CD4-positive, CD25-positive, alpha-beta regulatory T cell (primary cell): ENCODE measurements around the gene ADD2. TPM values are rescaled to one million over a fixed set of nuclear protein-coding genes. Genes with fewer than 3 reads are reported as not detected.
"Not testable (repeated sequence)": the region's sequence is repeated elsewhere in the genome, so short reads cannot be mapped to it uniquely, and the experiment has no call there.

Experiments used
- ATAC-seq, 2 donors: fragments of 150-1000 bp; cut with Tn5 transposase; one replicate each; pipeline ENCODE4 v1.10.0; 2021; ENCODE audit warnings: low read depth in 2 of 2, moderate number of reproducible peaks in 2 of 2, moderate library complexity in 1 of 2
- DNase-seq, 3 donors: peaks; one replicate each; pipeline versions ENCODE4 v3.0.0 to v3.0.0-alpha.2; 2012 to 2022; ENCODE audit warnings: mixed read lengths in 1 of 3
- H3K27ac ChIP-seq: one replicate; pipeline ENCODE4 v1.7.0; 2013; ENCODE audit warnings: mild to moderate bottlenecking, low read length; ENCODE audit not compliant: insufficient read depth, poor library complexity, severe bottlenecking
- H3K27me3 ChIP-seq: one replicate; pipeline ENCODE4 v1.7.0; 2013; ENCODE audit warnings: low read length; ENCODE audit not compliant: control insufficient read depth, insufficient read depth
- H3K36me3 ChIP-seq: one replicate; pipeline ENCODE4 v1.7.0; 2013; ENCODE audit warnings: mild to moderate bottlenecking, low read length, moderate library complexity; ENCODE audit not compliant: control insufficient read depth, insufficient read depth
- H3K4me1 ChIP-seq: 2 replicates; pipeline ENCODE4 v1.7.0; 2013; ENCODE audit warnings: mild to moderate bottlenecking, low read length; ENCODE audit not compliant: insufficient read depth, control insufficient read depth, poor library complexity, severe bottlenecking
- H3K4me3 ChIP-seq: one replicate; pipeline ENCODE4 v1.7.0; 2013; ENCODE audit warnings: low read depth, mild to moderate bottlenecking, low read length, moderate library complexity
- H3K9me3 ChIP-seq, 2 experiments: 1 replicate in 1 of 2; 2 replicates in 1 of 2; pipeline ENCODE4 v1.7.0; 2013; ENCODE audit warnings: low read length in 2 of 2, mild to moderate bottlenecking in 1 of 2, moderate library complexity in 1 of 2; ENCODE audit not compliant: control insufficient read depth in 2 of 2
- H3K27ac Mint-ChIP-seq, 3 donors: one replicate each; pipeline ENCODE4 v1.8.0; 2020 to 2022; ENCODE audit warnings: mild to moderate bottlenecking in 3 of 3, mixed read lengths in 3 of 3, moderate library complexity in 2 of 3
- H3K27me3 Mint-ChIP-seq: one replicate; pipeline ENCODE4 v1.8.0; 2022; ENCODE audit warnings: mild to moderate bottlenecking, mixed read lengths
- H3K36me3 Mint-ChIP-seq: one replicate; pipeline ENCODE4 v1.8.0; 2020; ENCODE audit warnings: mixed read lengths
- H3K4me1 Mint-ChIP-seq, 4 donors: one replicate each; pipeline ENCODE4 v1.8.0; 2020 to 2022; ENCODE audit warnings: mixed read lengths in 4 of 4, mild to moderate bottlenecking in 1 of 4
- H3K4me3 Mint-ChIP-seq, 4 donors: one replicate each; pipeline ENCODE4 v1.8.0; 2020 to 2022; ENCODE audit warnings: mild to moderate bottlenecking in 4 of 4, mixed read lengths in 4 of 4, moderate library complexity in 3 of 4
- H3K9me3 Mint-ChIP-seq, 7 donors: one replicate each; pipeline ENCODE4 v1.8.0; 2020 to 2022; ENCODE audit warnings: mixed read lengths in 7 of 7, mild to moderate bottlenecking in 3 of 7, moderate library complexity in 2 of 7
- polyA plus RNA-seq, 4 donors: library from polyadenylated mRNA; unstranded; fragments of 300-500 nt; fragmentation: Illumina TruSeq; gene quantifications; one replicate each; pipeline ENCODE4 v1.2.3, GENCODE V29; 2021
- total RNA-seq: library from RNA; stranded (reverse); gene quantifications from one replicate; pipeline ENCODE4 v1.2.3, GENCODE V29; 2022

The ADD2 gene
- total and polyA plus RNA-seq, 5 donors from 2014 or later = 0.02 to 0.67 TPM; not detected in 3

GRCh38 chr2:70627211-70627898 is 140.6 kb downstream of the ADD2 start:
- H3K36me3 ChIP-seq = no peaks in the 10 kb centered on the region
- H3K27me3 Mint-ChIP-seq = peaks cover 32% of the 10 kb centered on the region

GRCh38 chr2:70626254-70626990 is 141.6 kb downstream of the ADD2 start:
- ATAC-seq = no peak
- H3K27ac ChIP-seq = no peak overlapping the region
- Mint-ChIP-seq H3K4me1 (no peaks in the 10 kb centered on the region), H3K36me3 (no peaks in the 10 kb centered on the region), H3K27ac (no peak overlapping the region), H3K4me3 (no peak overlapping the region), H3K27me3 (peaks cover 30% of the 10 kb centered on the region), H3K9me3 (peaks cover 0 to 2% (median 0%) of the 10 kb centered on the region in 7 donors)
- H3K27me3 ChIP-seq = peaks cover 12% of the 10 kb centered on the region
- no peak overlapping the region for H3K4me3 ChIP-seq
- H3K36me3 ChIP-seq = no peaks in the 10 kb centered on the region
- H3K9me3 ChIP-seq = peaks cover 0 to 3% of the 10 kb centered on the region in 2 experiments
- no peak for DNase-seq
- no peaks in the 10 kb centered on the region for H3K4me1 ChIP-seq

More at GRCh38 chr2:70627211-70627898, 140.6 kb downstream of the ADD2 start:
- H3K27ac ChIP-seq = no peak overlapping the region
- Mint-ChIP-seq H3K9me3 (peaks cover 0 to 3% (median 0%) of the 10 kb centered on the region in 7 donors), H3K36me3 (no peaks in the 10 kb centered on the region), H3K4me3 (no peak overlapping the region), H3K27ac (no peak overlapping the region), H3K4me1 (no peaks in the 10 kb centered on the region)
- no peak for ATAC-seq
- H3K4me1 ChIP-seq = no peaks in the 10 kb centered on the region
- H3K9me3 ChIP-seq = peaks cover 0 to 3% of the 10 kb centered on the region in 2 experiments
- peaks cover 12% of the 10 kb centered on the region for H3K27me3 ChIP-seq
- H3K4me3 ChIP-seq = no peak overlapping the region
- no peak for DNase-seq

- peaks cover 17% of the 10 kb centered on the region for H3K27me3 Mint-ChIP-seq
- H3K4me3 Mint-ChIP-seq, H3K27me3 ChIP-seq, H3K9me3 Mint-ChIP-seq, H3K27ac Mint-ChIP-seq, H3K4me3 ChIP-seq, H3K36me3 ChIP-seq, H3K27ac ChIP-seq, H3K4me1 Mint-ChIP-seq, ATAC-seq, H3K9me3 ChIP-seq, H3K36me3 Mint-ChIP-seq, H3K4me1 ChIP-seq, DNase-seq: not testable (repeated sequence)
These were observed 146.5 kb downstream of the ADD2 start for GRCh38 chr2:70621536-70621935.

DNA sequence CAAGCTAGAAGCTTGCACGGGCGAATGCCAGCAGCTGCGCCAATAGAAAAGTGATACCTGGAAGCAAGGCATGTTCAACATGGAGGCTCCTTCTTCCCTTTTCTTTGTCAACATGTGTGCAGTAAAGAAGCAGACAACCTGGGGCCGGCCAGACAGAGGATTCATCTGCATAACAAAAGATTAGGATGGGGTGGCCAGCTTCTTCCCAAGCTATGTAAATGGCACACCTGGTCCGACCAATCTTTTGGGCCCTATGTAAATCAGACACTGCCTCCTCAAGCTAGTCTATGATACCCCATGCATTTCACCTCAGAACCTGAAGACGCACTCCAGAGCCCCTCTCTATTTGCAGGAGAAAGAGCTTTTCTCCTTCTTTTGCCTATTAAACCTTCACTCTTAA is 148.0 kb downstream of the ADD2 start:
- no peak overlapping the region for H3K27ac Mint-ChIP-seq
- ATAC-seq = no peak
- no peak overlapping the region for H3K27ac ChIP-seq
- no peaks in the 10 kb centered on the region for H3K36me3 Mint-ChIP-seq
- H3K9me3 Mint-ChIP-seq = no peaks in the 10 kb centered on the region
- H3K4me3 ChIP-seq = no peak overlapping the region
- no peaks in the 10 kb centered on the region for H3K36me3 ChIP-seq
- DNase-seq = no peak
- H3K4me1 Mint-ChIP-seq = peaks cover 0 to 8% (median under 1%) of the 10 kb centered on the region in 4 donors
- H3K27me3 ChIP-seq = no peaks in the 10 kb centered on the region
- H3K4me1 ChIP-seq = no peaks in the 10 kb centered on the region
- peaks cover 17% of the 10 kb centered on the region for H3K27me3 Mint-ChIP-seq
- no peaks in the 10 kb centered on the region for H3K9me3 ChIP-seq
- no peak overlapping the region for H3K4me3 Mint-ChIP-seq

DNA sequence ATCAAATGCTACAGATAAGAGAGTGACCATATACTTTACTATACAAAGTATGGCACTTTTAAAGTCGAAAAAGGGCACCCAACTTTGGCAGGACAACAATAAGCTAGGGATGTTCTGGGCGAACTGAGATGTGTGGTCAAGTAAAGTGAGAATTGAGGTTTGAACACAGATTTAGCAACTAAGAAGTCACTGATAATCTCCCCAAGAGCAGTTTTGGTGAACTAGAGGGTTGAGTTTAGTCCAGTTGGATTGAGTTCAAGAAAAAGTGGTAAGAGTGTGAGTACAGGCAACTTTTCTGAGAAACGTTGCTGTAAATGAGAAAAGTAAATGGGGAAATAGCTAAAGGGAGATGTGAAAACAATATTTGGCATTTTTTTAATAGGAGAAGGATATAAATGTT is 148.8 kb downstream of the ADD2 start:
- Histone ChIP-seq H3K9me3 (no peaks in the 10 kb centered on the region), H3K4me1 (no peaks in the 10 kb centered on the region), H3K36me3 (no peaks in the 10 kb centered on the region), H3K4me3 (no peak overlapping the region), H3K27ac (no peak overlapping the region), H3K27me3 (no peaks in the 10 kb centered on the region)
- no peaks in the 10 kb centered on the region for H3K36me3 Mint-ChIP-seq
- ATAC-seq (no peak), DNase-seq (no peak)
- H3K27ac Mint-ChIP-seq = peak overlapping the region in 1 of 3 donors; percentile 2
- H3K4me1 Mint-ChIP-seq = peaks cover 0 to 8% (median under 1%) of the 10 kb centered on the region in 4 donors
- H3K9me3 Mint-ChIP-seq = no peaks in the 10 kb centered on the region
- H3K4me3 Mint-ChIP-seq = no peak overlapping the region
- H3K27me3 Mint-ChIP-seq = peaks cover 17% of the 10 kb centered on the region

- Histone ChIP-seq H3K27me3 (no peaks in the 10 kb centered on the region), H3K27ac (no peak overlapping the region), H3K9me3 (no peaks in the 10 kb centered on the region), H3K4me1 (no peaks in the 10 kb centered on the region), H3K36me3 (no peaks in the 10 kb centered on the region), H3K4me3 (no peak overlapping the region)
- peaks cover 13% of the 10 kb centered on the region for H3K27me3 Mint-ChIP-seq
- DNase-seq (no peak), ATAC-seq (no peak)
- peaks cover 0 to 8% (median under 1%) of the 10 kb centered on the region in 4 donors for H3K4me1 Mint-ChIP-seq
- H3K27ac Mint-ChIP-seq = no peak overlapping the region
- H3K4me3 Mint-ChIP-seq = no peak overlapping the region
- peaks cover 0 to 2% (median 0%) of the 10 kb centered on the region in 7 donors for H3K9me3 Mint-ChIP-seq
- H3K36me3 Mint-ChIP-seq = no peaks in the 10 kb centered on the region
These were observed 151.8 kb downstream of the ADD2 start for GRCh38 chr2:70616168-70616694.

DNA sequence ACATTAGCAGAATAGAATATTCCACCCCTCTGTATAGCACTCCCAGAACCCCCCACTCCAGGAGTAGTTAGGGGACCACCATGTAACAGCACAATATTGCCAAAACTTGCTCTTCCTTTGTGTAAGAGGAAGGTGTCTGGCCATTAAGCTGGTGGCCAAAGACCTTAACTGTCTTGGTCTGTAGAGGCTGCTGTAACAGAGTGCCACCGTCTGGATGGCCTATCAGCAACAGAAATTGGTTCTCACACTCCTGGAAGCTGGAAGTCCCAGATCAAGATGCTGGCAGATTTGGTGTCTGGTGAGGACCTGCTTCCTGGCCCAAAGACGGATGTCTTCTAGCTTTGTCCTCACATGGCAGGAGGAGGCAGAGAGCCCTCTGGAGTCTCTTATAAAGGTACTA is 152.8 kb downstream of the ADD2 start:
- no peak overlapping the region for H3K27ac ChIP-seq
- ATAC-seq (no peak), DNase-seq (no peak)
- H3K27me3 ChIP-seq = peaks cover 3% of the 10 kb centered on the region
- H3K36me3 ChIP-seq = no peaks in the 10 kb centered on the region
- H3K4me1 Mint-ChIP-seq = peaks cover 0 to 8% (median under 1%) of the 10 kb centered on the region in 4 donors
- H3K36me3 Mint-ChIP-seq = no peaks in the 10 kb centered on the region
- H3K9me3 ChIP-seq = no peaks in the 10 kb centered on the region
- H3K27ac Mint-ChIP-seq = no peak overlapping the region
- H3K4me1 ChIP-seq = no peaks in the 10 kb centered on the region
- H3K9me3 Mint-ChIP-seq = peaks cover 0 to 2% (median 0%) of the 10 kb centered on the region in 7 donors
- H3K4me3 ChIP-seq = no peak overlapping the region
- H3K4me3 Mint-ChIP-seq = no peak overlapping the region
- peaks cover 10% of the 10 kb centered on the region for H3K27me3 Mint-ChIP-seq
